IPS DF 6.9 (cell line): ENCODE measurements around the gene SLC4A2.

Source experiments
- DNase-seq: peaks from one replicate; pipeline ENCODE4 v3.0.0-alpha.2; 2013; ENCODE audit warnings: low read depth, low spot score
- H3K27ac ChIP-seq: one replicate; pipeline ENCODE4 v1.5.1; 2013; ENCODE audit warnings: low read length, control low read depth
- H3K27me3 ChIP-seq: 2 replicates; pipeline ENCODE4 v1.6.1; 2013; ENCODE audit warnings: mild to moderate bottlenecking, low read length; ENCODE audit not compliant: control insufficient read depth, insufficient read depth
- H3K36me3 ChIP-seq: 2 replicates; pipeline ENCODE4 v1.6.1; 2013; ENCODE audit warnings: low read length; ENCODE audit not compliant: control insufficient read depth, insufficient read depth
- H3K4me1 ChIP-seq: 2 replicates; pipeline ENCODE4 v1.6.1; 2013; ENCODE audit warnings: low read length; ENCODE audit not compliant: control insufficient read depth, insufficient read depth
- H3K4me3 ChIP-seq: 2 replicates; pipeline ENCODE4 v1.5.1; 2013; ENCODE audit warnings: mild to moderate bottlenecking, low read length
- H3K9me3 ChIP-seq: 2 replicates; pipeline ENCODE4 v1.6.1; 2013; ENCODE audit warnings: low read length, inconsistent platforms; ENCODE audit not compliant: control insufficient read depth, insufficient read depth
- WGBS: extraction: QIAGEN DNeasy Blood & Tissue Kit; methylation state at CpG from one replicate; pipeline ENCODE4 v1.1.7; 2013; ENCODE audit warnings: mixed read lengths, missing lambda C conversion rate; ENCODE audit not compliant: insufficient read length, insufficient coverage; 5-methylcytosine and 5-hydroxymethylcytosine counted together

SLC4A2 gene

GRCh38 chr7:151116603-151117440 lies 57.4 kb downstream of the SLC4A2 start:
- DNase-seq: no peak
- Histone ChIP-seq H3K27me3 (no peaks in the 10 kb centered on the region), H3K4me1 (peaks cover 4% of the 10 kb centered on the region), H3K4me3 (no peak overlapping the region), H3K36me3 (peaks cover 13% of the 10 kb centered on the region), H3K9me3 (no peaks in the 10 kb centered on the region), H3K27ac (no peak overlapping the region)
- WGBS: no CpG with 5 or more reads among the region's 27 CpGs

GRCh38 chr7:151117565-151117964 lies 58.2 kb downstream of the SLC4A2 start:
- H3K4me1 ChIP-seq: peaks cover 4% of the 10 kb centered on the region
- H3K36me3 ChIP-seq: peaks cover 13% of the 10 kb centered on the region
- H3K4me3 ChIP-seq: no peak overlapping the region
- H3K27me3 ChIP-seq: no peaks in the 10 kb centered on the region
- DNase-seq: no peak
- H3K27ac ChIP-seq: no peak overlapping the region
- WGBS: no CpG with 5 or more reads among the region's 12 CpGs
- no peaks in the 10 kb centered on the region for H3K9me3 ChIP-seq

GRCh38 chr7:151118108-151119054 lies 59.0 kb downstream of the SLC4A2 start:
- no peak for DNase-seq
- WGBS: no CpG with 5 or more reads among the region's 38 CpGs
- Histone ChIP-seq H3K4me1 (peaks cover 4% of the 10 kb centered on the region), H3K27ac (no peak overlapping the region), H3K27me3 (no peaks in the 10 kb centered on the region), H3K4me3 (no peak overlapping the region), H3K36me3 (peaks cover 13% of the 10 kb centered on the region), H3K9me3 (no peaks in the 10 kb centered on the region)

DNA sequence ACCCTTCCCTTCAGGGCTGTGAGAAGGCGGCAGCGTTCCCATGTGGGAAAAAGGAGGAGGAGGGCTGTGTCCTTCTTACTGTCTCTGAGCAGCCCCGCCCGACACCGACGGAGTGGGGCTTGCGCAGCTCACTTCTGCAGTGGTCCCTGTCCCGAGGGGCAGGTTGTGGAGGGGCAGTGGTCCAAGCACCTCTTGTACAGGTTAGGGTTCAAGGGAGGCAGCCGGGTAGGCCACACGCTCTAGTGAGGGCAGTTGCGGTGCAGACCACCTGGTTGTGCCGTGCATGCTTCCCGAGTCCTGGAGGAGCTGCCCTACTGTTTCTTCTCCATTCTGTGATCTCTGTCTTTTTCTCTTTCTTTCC lies 59.6 kb downstream of the SLC4A2 start:
- H3K27ac ChIP-seq: no peak overlapping the region
- H3K4me1 ChIP-seq: no peaks in the 10 kb centered on the region
- no CpG with 5 or more reads among the region's 13 CpGs for WGBS
- H3K4me3 ChIP-seq: no peak overlapping the region
- no peak for DNase-seq
- H3K36me3 ChIP-seq: peaks cover 13% of the 10 kb centered on the region
- no peaks in the 10 kb centered on the region for H3K27me3 ChIP-seq
- H3K9me3 ChIP-seq: no peaks in the 10 kb centered on the region

- no peaks in the 10 kb centered on the region for H3K9me3 ChIP-seq
- peaks cover under 1% of the 10 kb centered on the region; the same call in 1 of the 2 replicates for H3K4me1 ChIP-seq
- no peaks in the 10 kb centered on the region for H3K27me3 ChIP-seq
- peaks cover 13% of the 10 kb centered on the region for H3K36me3 ChIP-seq
- no CpG with 5 or more reads among the region's 27 CpGs for WGBS
- no peak for DNase-seq
- H3K27ac ChIP-seq: no peak overlapping the region
- H3K4me3 ChIP-seq: no peak overlapping the region
These were observed 60.5 kb downstream of the SLC4A2 start for GRCh38 chr7:151119902-151120301.

GRCh38 chr7:151120896-151121295 lies 61.5 kb downstream of the SLC4A2 start:
- H3K4me3 ChIP-seq: no peak overlapping the region
- no CpG with 5 or more reads among the region's 22 CpGs for WGBS
- peaks cover 6% of the 10 kb centered on the region; the same call in 1 of the 2 replicates for H3K4me1 ChIP-seq
- no peak overlapping the region for H3K27ac ChIP-seq
- DNase-seq: no peak
- H3K9me3 ChIP-seq: no peaks in the 10 kb centered on the region
- peaks cover 13% of the 10 kb centered on the region for H3K36me3 ChIP-seq
- no peaks in the 10 kb centered on the region for H3K27me3 ChIP-seq

DNA sequence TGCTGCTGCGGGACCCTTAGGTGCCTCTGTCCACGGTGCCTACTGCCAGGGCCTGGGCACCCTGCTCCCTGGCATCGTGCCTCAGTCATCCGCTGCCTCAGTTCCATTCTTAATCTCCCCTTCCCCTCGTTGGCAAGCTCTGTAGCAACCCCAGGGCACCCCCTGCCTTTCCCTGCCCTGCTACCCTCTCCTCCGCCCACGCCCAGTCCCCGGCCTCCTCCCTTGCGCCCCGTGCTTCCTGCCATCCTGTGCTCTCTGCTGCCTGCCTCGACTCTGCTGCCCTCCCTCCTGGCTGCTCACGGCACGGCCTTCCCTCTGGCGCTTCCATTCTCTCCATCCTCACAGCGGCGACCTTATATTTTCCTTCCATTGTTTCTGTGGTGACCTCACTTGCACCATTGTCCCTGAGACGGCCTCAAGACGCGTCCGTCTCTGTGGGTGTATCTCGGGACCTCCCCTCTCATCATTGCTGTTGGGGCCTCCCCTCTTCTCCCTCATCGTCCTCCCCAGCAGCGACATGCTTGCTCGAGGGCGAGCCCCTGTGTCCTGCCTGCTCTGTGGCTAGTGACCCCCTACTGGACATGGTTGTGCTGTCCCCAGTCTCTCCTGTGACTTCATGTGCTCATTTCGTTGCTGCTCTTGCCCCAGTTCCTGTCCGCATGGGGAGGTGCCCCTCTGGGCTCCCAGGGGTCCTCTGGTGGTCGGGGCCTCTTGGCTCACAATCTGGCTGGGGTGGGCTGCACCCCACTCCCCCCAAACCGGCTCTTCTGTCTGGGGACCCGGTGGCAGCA lies 62.2 kb downstream of the SLC4A2 start:
- Histone ChIP-seq H3K27me3 (no peaks in the 10 kb centered on the region), H3K9me3 (no peaks in the 10 kb centered on the region), H3K36me3 (peaks cover 13% of the 10 kb centered on the region), H3K4me3 (no peak overlapping the region), H3K4me1 (peaks cover 7% of the 10 kb centered on the region), H3K27ac (no peak overlapping the region)
- WGBS: no CpG with 5 or more reads among the region's 30 CpGs
- no peak for DNase-seq

- H3K4me3 ChIP-seq: no peak overlapping the region
- no peak for DNase-seq
- peaks cover 13% of the 10 kb centered on the region for H3K36me3 ChIP-seq
- no peaks in the 10 kb centered on the region for H3K9me3 ChIP-seq
- no peak overlapping the region for H3K27ac ChIP-seq
- H3K4me1 ChIP-seq: peaks cover 11% of the 10 kb centered on the region
- WGBS: no CpG with 5 or more reads among the region's 24 CpGs
- H3K27me3 ChIP-seq: no peaks in the 10 kb centered on the region
These were observed 62.9 kb downstream of the SLC4A2 start for GRCh38 chr7:151122276-151122675.

DNA sequence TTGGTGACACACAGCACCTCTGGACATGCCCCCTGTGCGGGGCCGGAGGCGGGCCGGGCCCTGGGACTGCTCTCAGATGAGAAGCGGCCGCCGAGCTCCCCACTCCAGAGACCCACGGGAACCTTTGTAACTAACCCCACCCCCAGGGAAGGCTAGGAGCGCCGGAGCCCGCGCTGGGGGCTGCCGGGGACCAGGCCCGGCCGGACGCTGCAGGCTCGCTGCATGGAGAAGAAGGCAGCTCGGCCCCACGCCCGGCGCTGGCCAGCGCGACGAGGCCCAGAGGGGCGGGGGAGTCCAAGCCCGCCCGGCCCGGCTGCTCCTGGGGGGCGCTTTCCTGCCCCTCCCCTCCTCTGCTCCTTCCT lies 63.4 kb downstream of the SLC4A2 start:
- WGBS: no CpG with 5 or more reads among the region's 29 CpGs
- peaks cover 13% of the 10 kb centered on the region for H3K36me3 ChIP-seq
- no peaks in the 10 kb centered on the region for H3K9me3 ChIP-seq
- no peak overlapping the region for H3K4me3 ChIP-seq
- H3K4me1 ChIP-seq: peaks cover 11% of the 10 kb centered on the region
- DNase-seq: no peak
- H3K27ac ChIP-seq: no peak overlapping the region
- no peaks in the 10 kb centered on the region for H3K27me3 ChIP-seq
